GM21825 (cell line): ENCODE measurements around the gene ZNF143.

ENCODE experiments used
- ATAC-seq: cut with Tn5 transposase; IDR thresholded peaks from one replicate; pipeline ENCODE4 v1.9.1; 2021; ENCODE audit warnings: mild to moderate bottlenecking, moderate library complexity; ENCODE audit not compliant: unreplicated experiment

ZNF143 gene

GRCh38 chr11:9573775-9574621 lies 113.2 kb downstream of the ZNF143 start:
- ATAC-seq, result peak; percentile 6

- ATAC-seq, result no peak
These were observed 113.9 kb downstream of the ZNF143 start for GRCh38 chr11:9574622-9575259.

GRCh38 chr11:9575260-9576240 lies 114.7 kb downstream of the ZNF143 start:
- no peak for ATAC-seq

- no peak for ATAC-seq
These were observed 116.0 kb downstream of the ZNF143 start for GRCh38 chr11:9576701-9577381.

- no peak for ATAC-seq
These were observed 116.7 kb downstream of the ZNF143 start for GRCh38 chr11:9577556-9577955.
